IMR-90 (cell line): Measurements from ENCODE around the gene C19orf85. TPM values are rescaled to one million over a fixed set of nuclear protein-coding genes. Genes with fewer than 3 reads are reported as not detected.

Source experiments
- ATAC-seq: fragments of 200-7000 bp; cut with Tn5 transposase; 2 replicates; pipeline ENCODE4 v1.9.1; 2020; ENCODE audit warnings: low read depth, mild to moderate bottlenecking, moderate library complexity
- BruUV-seq: library from RNA; stranded (reverse); fragments of 400-500 nt; replicated peaks from 2 replicates; lab custom pipeline; 2021; lab: Mats Ljungman, UMichigan
- CTCF ChIA-PET: fragments of 300-600 bp; formaldehyde crosslinking; extraction: SDS; loops from one replicate; lab custom pipeline; 2021; ENCODE audit warnings: antibody characterized with exemption; lab: Yijun Ruan, JAX
- POLR2A ChIA-PET: fragments of 300-600 bp; sonication (Branson Sonifier 250); formaldehyde crosslinking; loops from one replicate; lab custom pipeline; 2022; ENCODE audit warnings: antibody characterized with exemption; ENCODE audit not compliant: unreplicated experiment; lab: Charles Lee
- DNase-seq: peaks from one replicate; pipeline ENCODE4 v3.0.0; 2013
- H2AFZ ChIP-seq: replicated peaks from 2 replicates; pipeline ENCODE3; 2013; ENCODE audit warnings: low read length, mild to moderate bottlenecking; ENCODE audit not compliant: poor library complexity
- H2AK5ac ChIP-seq: 2 replicates; pipeline ENCODE4 v1.6.1; 2013; ENCODE audit warnings: low read depth, low read length, inconsistent platforms
- H2AK9ac ChIP-seq: replicated peaks from 2 replicates; pipeline ENCODE3; 2013; ENCODE audit warnings: mild to moderate bottlenecking, low read depth, low read length, moderate library complexity; ENCODE audit not compliant: poor library complexity
- H2BK120ac ChIP-seq: 2 replicates; pipeline ENCODE4 v1.6.1; 2013; ENCODE audit warnings: low read depth, low read length, inconsistent platforms
- H2BK15ac ChIP-seq: 3 replicates; pipeline ENCODE4 v1.6.1; 2013; ENCODE audit warnings: low read depth, low read length, inconsistent platforms
- H2BK20ac ChIP-seq: 2 replicates; pipeline ENCODE4 v1.6.1; 2013; ENCODE audit warnings: low read depth, mild to moderate bottlenecking, inconsistent platforms, low read length, moderate library complexity
- H2BK5ac ChIP-seq: 2 replicates; pipeline ENCODE4 v1.6.1; 2013; ENCODE audit warnings: mild to moderate bottlenecking, low read depth, low read length, inconsistent platforms; ENCODE audit not compliant: poor library complexity, severe bottlenecking
- H3K14ac ChIP-seq: replicated peaks from 2 replicates; pipeline ENCODE4 v1.6.1; 2013; ENCODE audit warnings: low read depth, low read length, inconsistent platforms
- H3K18ac ChIP-seq: 2 replicates; pipeline ENCODE4 v1.6.1; 2013; ENCODE audit warnings: low read depth, low read length, control low read depth
- H3K23ac ChIP-seq: 2 replicates; pipeline ENCODE4 v1.6.1; 2013; ENCODE audit warnings: low read depth, low read length, inconsistent platforms
- H3K27ac ChIP-seq: 2 replicates; pipeline ENCODE4 v1.5.1; 2013; ENCODE audit warnings: mild to moderate bottlenecking, control low read depth, low read length; ENCODE audit not compliant: insufficient read depth
- H3K27me3 ChIP-seq: 2 replicates; pipeline ENCODE4 v1.6.1; 2013; ENCODE audit warnings: low read length; ENCODE audit not compliant: control insufficient read depth, insufficient read depth
- H3K36me3 ChIP-seq: 2 replicates; pipeline ENCODE4 v1.6.1; 2013; ENCODE audit warnings: low read length, mixed read lengths; ENCODE audit not compliant: control insufficient read depth, insufficient read depth
- H3K4ac ChIP-seq: 2 replicates; pipeline ENCODE4 v1.6.1; 2013; ENCODE audit warnings: low read depth, low read length, inconsistent platforms
- H3K4me1 ChIP-seq: 2 replicates; pipeline ENCODE4 v1.6.1; 2013; ENCODE audit warnings: low read length, mixed read lengths; ENCODE audit not compliant: control insufficient read depth, insufficient read depth
- H3K4me2 ChIP-seq: 2 replicates; pipeline ENCODE4 v1.6.1; 2013; ENCODE audit warnings: low read depth, mild to moderate bottlenecking, control low read depth, low read length, moderate library complexity
- H3K4me3 ChIP-seq: 2 replicates; pipeline ENCODE4 v1.5.1; 2013; ENCODE audit warnings: low read depth, mild to moderate bottlenecking, control low read depth, low read length, moderate library complexity; ENCODE audit not compliant: insufficient read depth
- H3K56ac ChIP-seq: 2 replicates; pipeline ENCODE4 v1.6.1; 2013; ENCODE audit warnings: low read length, inconsistent platforms; ENCODE audit not compliant: insufficient read depth; ENCODE audit errors: extremely low read depth
- H3K79me1 ChIP-seq, 2 experiments: 2 replicates each; pipeline ENCODE4 v1.6.1; 2013; ENCODE audit warnings: low read length in 2 of 2, inconsistent platforms in 1 of 2, low read depth in 1 of 2
- H3K9ac ChIP-seq: 2 replicates; pipeline ENCODE4 v1.6.1; 2013; ENCODE audit warnings: low read depth, low read length, control low read depth
- H3K9me1 ChIP-seq: 2 replicates; pipeline ENCODE4 v1.6.1; 2013; ENCODE audit warnings: low read length, inconsistent platforms; ENCODE audit not compliant: insufficient read depth
- H3K9me3 ChIP-seq: 2 replicates; pipeline ENCODE4 v1.6.1; 2013; ENCODE audit warnings: low read length; ENCODE audit not compliant: control insufficient read depth, insufficient read depth
- H4K20me1 ChIP-seq: 2 replicates; pipeline ENCODE4 v1.6.1; 2013; ENCODE audit warnings: low read length, inconsistent platforms; ENCODE audit not compliant: insufficient read depth
- H4K5ac ChIP-seq: 2 replicates; pipeline ENCODE4 v1.6.1; 2013; ENCODE audit warnings: mild to moderate bottlenecking, low read depth, low read length, control low read depth
- H4K8ac ChIP-seq, 2 experiments: 2 replicates each; pipeline ENCODE4 v1.6.1; 2013; ENCODE audit warnings: low read depth in 2 of 2, low read length in 2 of 2, control low read depth in 1 of 2, inconsistent platforms in 1 of 2
- H4K91ac ChIP-seq: 2 replicates; pipeline ENCODE4 v1.6.1; 2013; ENCODE audit warnings: low read depth, low read length, inconsistent platforms; ENCODE audit not compliant: insufficient read depth
- BHLHE40 ChIP-seq: fragments of 150-350 bp; IDR thresholded peaks from 2 replicates; pipeline ENCODE4 v1.6.1; 2016; ENCODE audit warnings: mild to moderate bottlenecking, low read depth, low read length
- CEBPB ChIP-seq: IDR thresholded peaks from 2 replicates; pipeline ENCODE4 v1.6.1; 2012; ENCODE audit warnings: low read depth, low read length, improper control_type of control experiment
- CHD1 ChIP-seq: IDR thresholded peaks from 2 replicates; pipeline ENCODE4 v1.6.1; 2012; ENCODE audit warnings: low read depth, low read length, improper control_type of control experiment
- FOS ChIP-seq: fragments of 150-350 bp; IDR thresholded peaks from 2 replicates; pipeline ENCODE4 v1.6.1; 2016; ENCODE audit warnings: low read depth, low read length
- MAFK ChIP-seq: IDR thresholded peaks from 2 replicates; pipeline ENCODE4 v1.6.1; 2012; ENCODE audit warnings: low read depth, low read length, improper control_type of control experiment
- MAZ ChIP-seq: IDR thresholded peaks from 2 replicates; pipeline ENCODE4 v1.6.1; 2012; ENCODE audit warnings: low read depth, mild to moderate bottlenecking, low read length, improper control_type of control experiment, moderate library complexity, borderline replicate concordance
- MXI1 ChIP-seq: IDR thresholded peaks from 2 replicates; pipeline ENCODE4 v1.6.1; 2012; ENCODE audit warnings: low read depth, mild to moderate bottlenecking, low read length, moderate library complexity, borderline replicate concordance
- NFE2L2 ChIP-seq: fragments of 150-350 bp; IDR thresholded peaks from 2 replicates; pipeline ENCODE4 v1.6.1; 2016; ENCODE audit warnings: low read depth, mild to moderate bottlenecking, low read length
- POLR2A ChIP-seq: IDR thresholded peaks from 2 replicates; pipeline ENCODE4 v1.6.1; 2012; ENCODE audit warnings: mild to moderate bottlenecking, low read depth, low read length
- RAD21 ChIP-seq: IDR thresholded peaks from 2 replicates; pipeline ENCODE4 v1.6.1; 2012; ENCODE audit warnings: low read length, improper control_type of control experiment
- RCOR1 ChIP-seq: IDR thresholded peaks from 2 replicates; pipeline ENCODE4 v1.6.1; 2012; ENCODE audit warnings: mild to moderate bottlenecking, low read length, improper control_type of control experiment; ENCODE audit not compliant: insufficient replicate concordance
- RFX5 ChIP-seq: IDR thresholded peaks from 2 replicates; pipeline ENCODE4 v1.8.0; 2012; ENCODE audit warnings: low read depth, mild to moderate bottlenecking, low read length, moderate library complexity
- SMC3 ChIP-seq: fragments of 150-350 bp; IDR thresholded peaks from 2 replicates; pipeline ENCODE4 v1.6.1; 2016; ENCODE audit warnings: low read depth, mild to moderate bottlenecking, antibody characterized with exemption, low read length, moderate library complexity
- WGBS, 2 experiments: methylation state at CpG; one replicate each; pipeline versions ENCODE4 v1.1.5 to v1.1.7; 2013; ENCODE audit warnings: missing lambda C conversion rate in 2 of 2; ENCODE audit not compliant: insufficient read length in 1 of 2; ENCODE audit errors: extremely low coverage in 2 of 2; 5-methylcytosine and 5-hydroxymethylcytosine counted together
- dilution Hi-C: fragments of 300-500 bp; cut with HindIII; formaldehyde crosslinking; loops from one replicate; pipeline ENCODE4 v1.14.3; 2018; ENCODE audit warnings: low sequenced_read_pairs; ENCODE audit not compliant: unreplicated experiment
- in situ Hi-C: fragments of 300-500 bp; cut with MboI; formaldehyde crosslinking; loops from 3 replicates; pipeline ENCODE4 v1.14.3; 2019; ENCODE audit warnings: low sequenced_read_pairs, inconsistent platforms, mixed read lengths
- intact Hi-C: fragments of 100-400 bp; cut with micrococcal nuclease; formaldehyde crosslinking; loops from 2 replicates; pipeline ENCODE4 v1.10.0; 2022
- polyA plus RNA-seq, 3 experiments: library from polyadenylated mRNA; depleted of rRNA; stranded (reverse); fragments of >200 nt; gene quantifications; 2 replicates each; pipeline ENCODE4 v1.2.3, GENCODE V29; 2012; ENCODE audit warnings: low replicate concordance in 1 of 3
- total RNA-seq: library from RNA; depleted of rRNA; stranded (reverse); fragments of >200 nt; gene quantifications from 2 replicates; pipeline ENCODE4 v1.2.3, GENCODE V29; 2012
- TF ChIP-seq, protein P1 (sequence below): conservative IDR thresholded peaks from 2 replicates; pipeline ENCODE4 v1.5.1; 2012; ENCODE audit warnings: mild to moderate bottlenecking, low read depth, low read length, improper control_type of control experiment
- TF ChIP-seq, protein P2 (sequence below): fragments of 150-350 bp; IDR thresholded peaks from 2 replicates; pipeline ENCODE4 v1.6.1; 2016; ENCODE audit warnings: low read depth, mild to moderate bottlenecking, low read length, moderate library complexity, borderline replicate concordance
- TF ChIP-seq, protein P3 (sequence below): fragments of 150-350 bp; IDR thresholded peaks from 2 replicates; pipeline ENCODE4 v1.6.1; 2017; ENCODE audit warnings: mild to moderate bottlenecking, antibody characterized with exemption, low read length, low read depth

C19orf85 gene
- total and polyA plus RNA-seq, 2 of the 4 experiments (the other 2 are of a cell fraction) = not detected

DNA sequence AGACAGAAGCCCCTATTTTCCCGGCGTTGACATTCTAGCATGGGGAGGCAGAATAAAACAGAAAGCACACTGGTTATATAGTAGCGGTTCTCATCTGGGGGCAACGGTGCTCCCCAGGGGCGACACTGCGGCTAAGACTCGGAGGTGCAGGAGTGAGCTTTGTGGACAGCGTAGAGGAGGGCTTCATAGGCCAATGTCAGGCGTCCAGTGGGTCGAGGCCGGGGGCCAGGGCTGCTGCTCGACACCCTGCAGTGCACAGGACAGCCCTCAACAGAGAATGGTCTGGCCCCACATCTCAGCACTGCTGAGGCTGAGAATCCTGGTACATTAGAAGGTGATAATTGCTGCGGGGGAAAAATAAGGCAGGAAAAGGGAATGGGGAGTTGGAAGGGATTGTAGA, 13.4 kb upstream of the C19orf85 start:
- 100% methylated on average over 1 of the region's 13 CpGs; no CpG with 5 or more reads in 1 of the 2 experiments for WGBS, 2 experiments
- H4K91ac ChIP-seq = no peak overlapping the region
- H3K4me2 ChIP-seq = peak overlapping the region; percentile 47; the same call in 1 of the 2 replicates
- POLR2A ChIA-PET = no interaction called here
- TF ChIP-seq SMC3 (no peak), MXI1 (no peak), POLR2A (no peak), RAD21 (no peak), NFE2L2 (no peak), MAFK (no peak), CHD1 (no peak), CEBPB (no peak), FOS (no peak), RCOR1 (no peak), BHLHE40 (no peak), RFX5 (no peak), MAZ (no peak)
- TF ChIP-seq, protein P1, sequence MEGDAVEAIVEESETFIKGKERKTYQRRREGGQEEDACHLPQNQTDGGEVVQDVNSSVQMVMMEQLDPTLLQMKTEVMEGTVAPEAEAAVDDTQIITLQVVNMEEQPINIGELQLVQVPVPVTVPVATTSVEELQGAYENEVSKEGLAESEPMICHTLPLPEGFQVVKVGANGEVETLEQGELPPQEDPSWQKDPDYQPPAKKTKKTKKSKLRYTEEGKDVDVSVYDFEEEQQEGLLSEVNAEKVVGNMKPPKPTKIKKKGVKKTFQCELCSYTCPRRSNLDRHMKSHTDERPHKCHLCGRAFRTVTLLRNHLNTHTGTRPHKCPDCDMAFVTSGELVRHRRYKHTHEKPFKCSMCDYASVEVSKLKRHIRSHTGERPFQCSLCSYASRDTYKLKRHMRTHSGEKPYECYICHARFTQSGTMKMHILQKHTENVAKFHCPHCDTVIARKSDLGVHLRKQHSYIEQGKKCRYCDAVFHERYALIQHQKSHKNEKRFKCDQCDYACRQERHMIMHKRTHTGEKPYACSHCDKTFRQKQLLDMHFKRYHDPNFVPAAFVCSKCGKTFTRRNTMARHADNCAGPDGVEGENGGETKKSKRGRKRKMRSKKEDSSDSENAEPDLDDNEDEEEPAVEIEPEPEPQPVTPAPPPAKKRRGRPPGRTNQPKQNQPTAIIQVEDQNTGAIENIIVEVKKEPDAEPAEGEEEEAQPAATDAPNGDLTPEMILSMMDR = no peak
- TF ChIP-seq, protein P2, sequence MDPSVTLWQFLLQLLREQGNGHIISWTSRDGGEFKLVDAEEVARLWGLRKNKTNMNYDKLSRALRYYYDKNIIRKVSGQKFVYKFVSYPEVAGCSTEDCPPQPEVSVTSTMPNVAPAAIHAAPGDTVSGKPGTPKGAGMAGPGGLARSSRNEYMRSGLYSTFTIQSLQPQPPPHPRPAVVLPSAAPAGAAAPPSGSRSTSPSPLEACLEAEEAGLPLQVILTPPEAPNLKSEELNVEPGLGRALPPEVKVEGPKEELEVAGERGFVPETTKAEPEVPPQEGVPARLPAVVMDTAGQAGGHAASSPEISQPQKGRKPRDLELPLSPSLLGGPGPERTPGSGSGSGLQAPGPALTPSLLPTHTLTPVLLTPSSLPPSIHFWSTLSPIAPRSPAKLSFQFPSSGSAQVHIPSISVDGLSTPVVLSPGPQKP = no peak
- TF ChIP-seq, protein P3, sequence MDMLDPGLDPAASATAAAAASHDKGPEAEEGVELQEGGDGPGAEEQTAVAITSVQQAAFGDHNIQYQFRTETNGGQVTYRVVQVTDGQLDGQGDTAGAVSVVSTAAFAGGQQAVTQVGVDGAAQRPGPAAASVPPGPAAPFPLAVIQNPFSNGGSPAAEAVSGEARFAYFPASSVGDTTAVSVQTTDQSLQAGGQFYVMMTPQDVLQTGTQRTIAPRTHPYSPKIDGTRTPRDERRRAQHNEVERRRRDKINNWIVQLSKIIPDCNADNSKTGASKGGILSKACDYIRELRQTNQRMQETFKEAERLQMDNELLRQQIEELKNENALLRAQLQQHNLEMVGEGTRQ = no peak
- H2AFZ ChIP-seq = no peak overlapping the region
- H3K23ac ChIP-seq = no peak overlapping the region
- H3K4me3 ChIP-seq = no peak overlapping the region
- H4K8ac ChIP-seq = no peak overlapping the region; a peak in 1 of 4 replicates
- no peak overlapping the region for H2BK5ac ChIP-seq
- no peak overlapping the region for H3K27ac ChIP-seq
- no peak overlapping the region for H3K56ac ChIP-seq
- H2AK5ac ChIP-seq = peak overlapping the region; percentile 71; the same call in 1 of the 2 replicates
- no peaks in the 10 kb centered on the region for H3K9me3 ChIP-seq
- H4K20me1 ChIP-seq = no peaks in the 10 kb centered on the region; the same call in 1 of the 2 replicates
- H3K27me3 ChIP-seq = no peaks in the 10 kb centered on the region
- H3K9me1 ChIP-seq = peaks cover 18% of the 10 kb centered on the region
- in situ Hi-C loops (loop anchor here (25.0 kb wide), 1 partner anchor 1016 kb away; the partner anchor contains the start of genes CDC42EP5 and LENG9), intact Hi-C loops (no loop called here), dilution Hi-C loops (no loop called here)
- ATAC-seq = no peak
- peaks cover 14 to 36% of the 10 kb centered on the region in 2 experiments for H3K79me1 ChIP-seq
- H3K4ac ChIP-seq = no peak overlapping the region
- H3K36me3 ChIP-seq = peaks cover 9% of the 10 kb centered on the region; the same call in 1 of the 2 replicates
- H3K4me1 ChIP-seq = peaks cover 9% of the 10 kb centered on the region
- peak overlapping the region; percentile 41; the same call in 1 of the 2 replicates for H3K14ac ChIP-seq
- H3K9ac ChIP-seq = no peak overlapping the region
- no TSS peak for BruUV-seq
- no peak for DNase-seq
- H2BK15ac ChIP-seq = no peak overlapping the region
- CTCF ChIA-PET = no interaction called here
- H2BK20ac ChIP-seq = no peak overlapping the region
- peak overlapping the region; percentile 0 for H2AK9ac ChIP-seq
- no peak overlapping the region for H4K5ac ChIP-seq
- H3K18ac ChIP-seq = no peak overlapping the region
- H2BK120ac ChIP-seq = no peak overlapping the region
